ENCODE results near the gene CFAP73.

Gene CFAP73

GRCh38 chr12:113142173-113142885 is 7.2 kb upstream of the CFAP73 start:
- no peak for TF ChIP-seq CTCF (IDR thresholded peaks at IDR 0.05; ENCODE audit: low read depth, low read length, missing control alignments)
- no peak for DNase-seq (ENCODE audit: extremely low read depth, low read depth)
- no peak overlapping the region for H3K4me3 ChIP-seq (replicated peaks; ENCODE audit: low read depth, low read length)

GRCh38 chr12:113142886-113143332 is 6.6 kb upstream of the CFAP73 start:
- no peak for DNase-seq (ENCODE audit: extremely low read depth, low read depth)
- TF ChIP-seq CTCF (IDR thresholded peaks at IDR 0.05; ENCODE audit: low read depth, low read length, missing control alignments): no peak
- no peak overlapping the region for H3K4me3 ChIP-seq (replicated peaks; ENCODE audit: low read depth, low read length)

GRCh38 chr12:113143959-113144358 is 5.6 kb upstream of the CFAP73 start:
- no peak for DNase-seq (ENCODE audit: extremely low read depth, low read depth)
- H3K4me3 ChIP-seq (replicated peaks; ENCODE audit: low read depth, low read length): no peak overlapping the region
- TF ChIP-seq CTCF (IDR thresholded peaks at IDR 0.05; ENCODE audit: low read depth, low read length, missing control alignments): no peak

- no peak for DNase-seq (ENCODE audit: extremely low read depth, low read depth)
- TF ChIP-seq CTCF (IDR thresholded peaks at IDR 0.05; ENCODE audit: low read depth, low read length, missing control alignments): no peak
- no peak overlapping the region for H3K4me3 ChIP-seq (replicated peaks; ENCODE audit: low read depth, low read length)
Measured at GRCh38 chr12:113144806-113145205, 4.7 kb upstream of the CFAP73 start.

GRCh38 chr12:113145720-113146551 is 3.6 kb upstream of the CFAP73 start:
- no peak overlapping the region for H3K4me3 ChIP-seq (replicated peaks; ENCODE audit: low read depth, low read length)
- no peak for TF ChIP-seq CTCF (IDR thresholded peaks at IDR 0.05; ENCODE audit: low read depth, low read length, missing control alignments)
- DNase-seq (ENCODE audit: extremely low read depth, low read depth): no peak

GRCh38 chr12:113146999-113147398 is 2.5 kb upstream of the CFAP73 start:
- H3K4me3 ChIP-seq (replicated peaks; ENCODE audit: low read depth, low read length): no peak overlapping the region
- TF ChIP-seq CTCF (IDR thresholded peaks at IDR 0.05; ENCODE audit: low read depth, low read length, missing control alignments): no peak
- no peak for DNase-seq (ENCODE audit: extremely low read depth, low read depth)

Measured in HFF-Myc (cell line).